HG03460 (cell line): ENCODE measurements around the gene RAB9A.
"Not testable (repeated sequence)": the region's sequence is repeated elsewhere in the genome, so short reads cannot be mapped to it uniquely, and the experiment has no call there.

Experiments
- ATAC-seq: cut with Tn5 transposase; IDR thresholded peaks from one replicate; pipeline ENCODE4 v1.9.1; 2021; ENCODE audit not compliant: unreplicated experiment

The RAB9A gene

GRCh38 chrX:13699183-13699826, 10.4 kb downstream of the RAB9A start:
- ATAC-seq: no peak

GRCh38 chrX:13700380-13700779, 11.5 kb downstream of the RAB9A start:
- ATAC-seq: no peak

GRCh38 chrX:13702111-13702789, 13.3 kb downstream of the RAB9A start:
- ATAC-seq: no peak

GRCh38 chrX:13703135-13703534, 14.2 kb downstream of the RAB9A start:
- ATAC-seq: no peak

GRCh38 chrX:13703589-13703988, 14.7 kb downstream of the RAB9A start:
- no peak for ATAC-seq

- no peak for ATAC-seq
Measured at GRCh38 chrX:13711141-13711540, 22.2 kb downstream of the RAB9A start.

- ATAC-seq: no peak
Measured at GRCh38 chrX:13716455-13716854, 27.5 kb downstream of the RAB9A start.

GRCh38 chrX:13716905-13717304, 28.0 kb downstream of the RAB9A start:
- ATAC-seq: no peak

- no peak for ATAC-seq
Measured at GRCh38 chrX:13717700-13718472, 29.0 kb downstream of the RAB9A start.

GRCh38 chrX:13719192-13719856, 30.4 kb downstream of the RAB9A start:
- ATAC-seq: no peak

- ATAC-seq: no peak
Measured at GRCh38 chrX:13721371-13721770, 32.4 kb downstream of the RAB9A start.

GRCh38 chrX:13721819-13722519, 33.0 kb downstream of the RAB9A start:
- no peak for ATAC-seq

GRCh38 chrX:13724878-13725277, 36.0 kb downstream of the RAB9A start:
- ATAC-seq: not testable (repeated sequence)

- ATAC-seq: not testable (repeated sequence)
Measured at GRCh38 chrX:13726583-13726982, 37.7 kb downstream of the RAB9A start.

- ATAC-seq: not testable (repeated sequence)
Measured at GRCh38 chrX:13730523-13730922, 41.6 kb downstream of the RAB9A start.

- no peak for ATAC-seq
Measured at GRCh38 chrX:13732246-13733067, 43.5 kb downstream of the RAB9A start.

GRCh38 chrX:13733506-13733905, 44.6 kb downstream of the RAB9A start:
- ATAC-seq: no peak

GRCh38 chrX:13734278-13735172, 45.6 kb downstream of the RAB9A start, which contains the start of the genes OFD1 and TRAPPC2:
Gene OFD1, plus strand, starts transcription at chrX:13734748. Its CDS starts 324 bp downstream, at chrX:13735072.
Gene TRAPPC2, minus strand, starts transcription at chrX:13734620. Its CDS starts 14,657 bp downstream, at chrX:13719963.
- peak; percentile 91 for ATAC-seq

GRCh38 chrX:13741695-13742094, 52.8 kb downstream of the RAB9A start:
- ATAC-seq: no peak
